ENCODE measurements around the gene FXYD2.
"Not testable (repeated sequence)": the region's sequence is repeated elsewhere in the genome, so short reads cannot be mapped to it uniquely, and the experiment has no call there.

FXYD2 gene

DNA sequence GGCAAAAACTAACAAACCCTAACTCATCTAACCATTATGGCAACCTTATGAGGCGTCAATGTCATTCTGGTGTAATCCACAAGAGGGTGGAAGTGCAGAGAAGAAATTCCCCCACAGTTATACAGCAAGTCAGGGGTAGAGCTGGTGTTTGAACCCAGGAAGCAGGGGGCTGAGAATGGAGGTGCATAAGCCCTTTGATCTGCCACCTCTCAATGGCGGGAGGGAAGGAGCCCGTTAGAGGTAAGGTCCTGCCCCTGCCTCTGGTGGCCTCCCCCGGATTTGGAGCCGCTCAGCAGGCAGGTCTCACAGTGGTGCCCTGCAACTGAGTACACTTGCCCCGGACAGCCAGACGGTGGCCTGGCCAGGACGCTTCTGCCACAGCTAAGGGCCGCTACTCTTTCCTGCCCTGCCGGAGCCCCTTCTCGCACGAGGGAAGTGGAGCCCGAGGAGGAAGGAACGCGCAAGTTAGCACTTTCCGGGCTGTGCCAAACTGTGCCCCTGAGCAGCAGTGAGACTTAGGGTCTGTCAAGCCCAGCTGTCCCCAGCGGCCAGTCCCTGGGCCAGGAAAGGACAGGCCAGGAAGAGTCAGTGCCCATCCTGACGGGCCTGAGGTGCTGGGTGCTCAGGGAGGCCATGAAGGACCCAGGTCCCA, 1.1 kb downstream of the FXYD2 start:
- DNase-seq (ENCODE audit: extremely low spot score, insufficient read length, low read depth) (no peak), FAIRE-seq (no peak)

DNA sequence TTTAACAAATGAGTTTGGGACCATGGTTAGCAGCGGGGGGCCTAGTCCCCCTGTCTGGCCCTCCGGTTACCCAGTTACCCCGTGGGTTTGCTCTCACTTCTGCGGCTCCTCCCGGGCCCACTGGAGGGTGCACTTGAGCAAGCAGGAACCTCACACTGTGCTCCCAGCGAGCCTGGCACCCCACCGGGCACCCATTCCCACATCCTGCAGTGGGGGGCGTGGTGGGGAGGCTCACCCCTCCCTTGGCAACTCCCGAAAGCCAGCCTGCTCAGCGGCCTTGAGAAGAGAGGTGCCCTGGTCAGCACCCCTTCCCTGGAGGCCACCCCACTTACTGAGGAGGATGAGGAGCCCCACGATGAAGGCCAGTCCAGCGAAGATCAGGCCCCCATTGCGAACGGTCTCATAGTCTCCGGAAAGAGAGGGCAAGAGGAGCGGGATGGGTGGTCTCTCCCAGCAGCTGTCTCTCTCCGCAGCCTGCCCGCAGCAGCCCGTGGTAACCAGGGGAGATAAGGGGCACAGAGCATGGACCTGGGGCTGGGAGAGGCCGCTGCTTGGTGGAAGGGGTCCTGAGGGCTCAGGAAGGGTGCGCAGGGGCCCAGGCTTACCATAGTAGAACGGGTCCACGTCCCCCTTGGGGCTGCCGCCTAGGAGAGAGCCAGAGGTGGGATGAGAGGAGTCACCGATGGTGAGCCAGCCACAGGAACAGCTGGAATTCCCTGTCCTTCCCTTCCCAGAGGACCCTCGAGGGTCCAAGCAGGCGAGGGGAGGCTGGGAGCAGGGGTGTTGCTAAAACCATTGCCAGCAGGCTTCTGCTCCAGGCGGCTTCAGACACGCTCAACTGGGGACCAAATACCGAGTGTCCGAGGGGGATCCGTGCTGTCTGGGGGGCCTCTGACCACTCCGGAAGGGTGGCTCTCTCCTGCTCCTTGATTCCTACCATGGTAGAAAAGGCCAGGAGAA, 2.2 kb downstream of the FXYD2 start:
- DNase-seq (ENCODE audit: extremely low spot score, insufficient read length, low read depth): no peak
- FAIRE-seq: no peak

DNA sequence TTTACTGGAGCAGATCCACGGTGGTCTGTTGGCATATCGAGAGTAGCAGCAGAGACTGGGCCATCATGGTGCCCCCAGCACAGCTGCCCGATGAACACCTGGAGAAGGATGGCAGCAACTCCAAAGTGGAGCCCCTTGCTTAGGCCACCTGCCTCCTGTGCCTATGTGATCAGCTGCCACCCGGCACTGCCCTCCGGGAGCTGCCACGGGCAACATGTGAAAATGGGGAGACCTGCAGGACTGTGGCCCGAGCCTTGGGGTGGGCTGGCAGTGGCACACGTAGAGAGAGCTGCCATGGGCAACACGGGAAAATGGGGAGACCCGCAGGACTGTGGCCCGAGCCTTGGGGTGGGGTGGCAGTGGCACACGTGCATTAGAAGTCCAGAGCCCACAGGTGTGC, 3.1 kb downstream of the FXYD2 start:
- FAIRE-seq (no peak), DNase-seq (ENCODE audit: extremely low spot score, insufficient read length, low read depth) (no peak)

DNA sequence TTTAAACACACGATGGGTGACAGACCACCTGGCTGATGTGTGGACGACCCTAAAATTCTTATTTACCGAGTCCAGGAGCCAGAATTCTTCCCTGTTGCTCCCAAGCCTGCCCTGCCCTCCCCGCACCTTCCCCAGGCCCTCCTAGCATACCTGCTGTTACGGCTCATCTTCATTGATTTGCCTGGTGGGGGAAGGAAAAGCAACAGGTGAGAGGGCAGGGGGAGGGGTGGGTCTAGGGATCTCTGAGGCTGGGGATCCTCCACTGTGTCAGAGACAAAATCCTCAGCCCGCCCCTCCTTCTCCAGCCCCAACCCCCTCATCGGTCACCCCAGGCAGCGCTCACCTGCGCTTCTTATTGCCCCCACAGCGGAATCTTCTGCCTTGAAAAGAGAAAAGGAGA, 4.0 kb downstream of the FXYD2 start:
- FAIRE-seq: no peak
- DNase-seq (ENCODE audit: extremely low spot score, insufficient read length, low read depth): no peak

DNA sequence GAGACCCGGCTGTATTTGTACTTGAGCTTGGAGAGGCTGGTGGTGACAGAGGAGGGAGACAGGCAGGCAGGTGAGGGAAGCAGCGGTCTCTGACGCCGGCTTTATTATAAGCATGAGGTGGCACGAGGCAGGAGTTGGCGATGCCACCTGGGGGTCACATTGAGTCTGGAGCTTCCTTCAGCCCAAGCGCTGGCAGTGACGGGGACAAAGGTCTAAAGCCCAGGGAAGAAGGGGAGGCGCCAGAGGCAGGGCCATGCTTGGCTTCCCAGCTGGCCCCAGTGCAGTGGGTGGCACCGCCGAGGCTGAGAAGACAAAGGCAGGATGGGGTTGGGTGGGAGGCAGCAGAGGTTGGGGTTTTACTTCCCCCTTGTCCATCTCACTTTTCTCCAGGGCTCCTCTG, 4.5 kb downstream of the FXYD2 start:
- FAIRE-seq: no peak
- no peak for DNase-seq (ENCODE audit: extremely low spot score, insufficient read length, low read depth)

DNA sequence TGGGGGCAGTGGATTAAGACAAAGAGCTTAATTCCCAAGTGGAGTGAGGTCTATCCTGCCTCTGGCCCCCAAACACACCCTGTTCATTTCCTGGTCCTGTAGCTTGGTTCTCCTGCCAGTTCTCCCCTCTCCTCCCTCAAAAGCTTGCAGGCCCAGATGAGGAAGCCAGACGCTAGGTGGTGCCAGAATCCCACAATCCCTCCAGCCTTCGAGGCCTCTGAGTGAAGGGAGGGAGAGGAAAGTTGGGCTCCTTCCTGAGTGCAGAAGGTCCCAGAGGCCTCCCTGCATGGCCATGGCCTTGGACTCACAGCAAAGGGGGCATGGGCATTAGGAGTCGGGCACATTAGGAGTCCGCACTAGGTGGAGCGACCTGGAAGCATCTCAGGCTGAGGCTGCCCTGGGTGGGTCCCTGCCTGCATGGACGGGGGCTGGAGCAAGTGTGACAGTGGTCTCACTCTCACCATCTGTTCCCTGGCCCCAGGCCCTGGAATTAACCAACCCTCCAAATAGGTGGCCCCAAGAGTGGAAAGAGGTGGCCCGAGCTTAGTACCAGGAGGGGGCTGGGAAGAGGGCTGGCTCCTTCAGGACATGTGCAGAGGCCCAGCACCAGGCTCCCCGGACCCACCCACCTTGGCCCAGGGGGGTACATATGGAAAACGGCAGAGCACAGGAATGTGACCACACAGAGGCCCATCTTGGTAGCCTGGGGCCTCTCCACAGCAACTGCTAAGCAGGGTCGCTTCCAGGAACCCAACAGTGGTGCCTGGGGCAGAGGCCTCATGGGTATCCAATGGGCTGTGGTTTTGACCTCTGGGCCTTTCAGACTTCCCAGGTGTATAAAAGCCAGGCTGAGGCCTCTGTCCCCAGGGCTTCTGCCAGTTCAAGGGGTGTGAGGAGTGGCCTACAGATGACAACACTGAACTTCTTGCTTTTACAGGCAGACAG, 5.2 kb downstream of the FXYD2 start:
- peak; percentile 70 for FAIRE-seq
- no peak for DNase-seq (ENCODE audit: extremely low spot score, insufficient read length, low read depth)

DNA sequence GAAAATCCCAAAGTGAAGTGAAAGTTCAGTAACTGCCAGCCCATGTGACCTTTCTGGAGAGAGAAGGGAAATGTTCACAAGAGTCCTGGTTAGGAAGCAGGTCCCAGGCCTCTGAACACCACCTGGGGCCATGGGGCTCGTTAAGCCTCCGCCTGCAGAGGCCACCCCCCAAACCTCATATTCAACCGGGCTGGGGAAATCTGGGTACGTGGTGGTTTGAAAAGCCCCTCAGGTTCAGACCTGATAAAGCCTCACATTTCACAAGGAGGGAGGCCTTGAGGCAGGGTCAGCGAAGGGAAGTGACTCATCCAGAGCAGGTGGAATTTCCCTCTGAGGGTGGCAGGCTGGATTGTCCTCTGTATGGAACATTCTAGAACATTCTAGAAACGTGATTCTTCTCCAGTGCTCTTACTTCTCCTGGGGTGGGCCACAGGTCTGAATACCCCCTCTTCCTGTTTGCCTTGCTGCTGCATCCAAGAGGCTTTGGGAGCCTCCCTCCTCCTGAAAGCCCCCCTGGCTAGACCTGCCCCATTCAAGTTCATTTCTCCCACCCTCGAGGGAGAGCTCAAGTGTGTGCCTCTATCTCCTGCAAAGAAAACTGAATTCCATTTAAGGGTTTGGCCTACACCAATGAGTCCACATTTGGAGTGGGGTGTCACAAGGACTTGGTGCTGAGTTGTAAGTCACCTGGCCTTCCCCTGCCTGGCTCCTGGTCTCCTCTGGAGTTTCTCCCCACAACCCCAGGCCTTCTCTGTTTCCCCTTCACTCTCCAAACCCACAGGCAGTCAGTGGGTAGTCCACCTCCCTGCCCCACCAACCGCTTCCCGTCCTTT, 6.3 kb downstream of the FXYD2 start:
- no peak for DNase-seq (ENCODE audit: extremely low spot score, insufficient read length, low read depth)
- no peak for FAIRE-seq

DNA sequence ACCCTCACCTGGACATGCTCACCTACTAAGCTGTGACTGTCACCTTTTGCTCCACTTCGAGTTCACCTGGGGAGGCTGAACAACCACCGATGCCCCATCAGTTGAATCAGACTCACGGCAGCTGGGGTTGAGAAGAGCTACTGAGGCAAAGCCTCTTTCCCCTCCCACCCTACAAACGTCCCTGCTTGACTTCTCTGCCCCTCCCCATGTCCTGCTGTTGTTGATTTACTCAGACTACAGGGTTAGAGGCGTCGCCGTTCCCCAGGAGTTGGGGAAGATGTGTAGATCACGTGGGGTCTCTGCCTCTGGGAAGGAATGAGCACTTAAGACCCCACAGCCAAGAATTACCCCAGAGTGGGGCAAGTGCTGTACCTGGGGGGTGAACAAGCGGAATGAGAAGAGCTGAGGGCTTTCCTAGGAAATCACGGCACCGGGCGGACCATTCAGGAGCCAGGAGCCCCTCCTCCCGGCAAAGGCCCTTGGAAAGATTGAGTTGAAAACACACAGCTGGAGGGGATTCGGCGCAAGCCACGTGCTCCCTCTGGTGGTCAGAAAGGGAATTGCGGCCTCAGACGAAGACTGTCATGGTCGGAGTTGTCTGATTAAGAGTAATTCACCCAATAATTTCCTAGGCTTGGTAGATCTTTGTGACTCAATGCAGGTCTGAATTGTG, 7.0 kb downstream of the FXYD2 start:
- DNase-seq (ENCODE audit: extremely low spot score, insufficient read length, low read depth) (peak; percentile 57), FAIRE-seq (peak; percentile 97)

DNA sequence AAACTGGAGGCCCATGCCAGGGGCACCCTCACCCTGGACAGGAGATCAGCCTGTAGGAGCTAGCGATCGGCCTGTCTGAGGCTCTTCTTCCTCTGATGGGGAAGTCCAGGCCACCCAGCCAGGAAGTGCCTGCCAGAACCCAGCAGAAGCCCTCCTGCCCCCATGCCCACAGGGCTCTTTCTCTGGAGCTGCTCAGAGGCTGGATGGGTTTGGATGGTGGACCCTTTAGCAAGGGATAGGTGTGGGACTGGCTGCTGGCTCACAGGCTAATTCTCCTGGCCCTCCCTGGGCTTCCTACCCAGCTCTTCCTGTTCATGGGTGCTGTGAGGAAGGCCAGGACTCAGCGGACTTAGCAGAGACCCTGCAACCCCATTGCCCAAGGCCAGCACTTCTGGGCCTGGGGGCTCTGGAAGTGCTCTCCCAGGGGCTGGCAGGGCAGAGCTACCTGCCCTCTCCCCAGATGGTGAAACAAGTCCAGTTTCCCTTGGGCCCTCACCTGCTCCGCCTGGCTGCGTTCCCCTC, 7.6 kb downstream of the FXYD2 start:
- DNase-seq (ENCODE audit: extremely low spot score, insufficient read length, low read depth) (no peak), FAIRE-seq (no peak)

DNA sequence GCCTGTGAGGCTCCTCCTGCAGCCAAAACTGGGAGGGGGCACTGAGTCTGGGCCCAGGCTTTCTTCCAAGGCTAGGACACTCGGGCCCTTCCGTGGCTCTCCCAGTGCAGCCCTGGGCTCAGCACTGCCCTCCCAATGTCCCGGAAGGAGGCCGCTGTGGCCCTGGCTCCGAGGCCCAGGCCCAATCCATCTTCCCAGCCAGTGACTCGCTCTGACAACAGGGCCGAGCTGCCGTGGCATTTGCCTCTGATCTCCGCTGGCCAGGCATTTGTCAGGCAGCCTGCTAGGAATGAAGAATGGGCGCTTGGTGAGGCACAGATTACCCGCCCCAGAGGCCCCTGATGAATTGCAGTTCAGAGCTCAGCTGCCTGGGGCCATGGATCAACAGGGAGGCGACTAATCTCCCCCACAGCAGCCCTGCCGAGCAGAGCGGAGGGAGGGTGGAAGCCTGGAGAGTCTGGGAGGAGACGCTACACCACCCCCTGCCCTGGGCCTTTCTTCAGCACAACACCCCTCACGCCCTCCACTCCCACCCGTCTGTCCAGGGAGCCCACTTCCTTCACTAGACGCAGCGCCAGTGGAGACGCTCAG, 8.3 kb downstream of the FXYD2 start:
- peak; percentile 15 for FAIRE-seq

DNA sequence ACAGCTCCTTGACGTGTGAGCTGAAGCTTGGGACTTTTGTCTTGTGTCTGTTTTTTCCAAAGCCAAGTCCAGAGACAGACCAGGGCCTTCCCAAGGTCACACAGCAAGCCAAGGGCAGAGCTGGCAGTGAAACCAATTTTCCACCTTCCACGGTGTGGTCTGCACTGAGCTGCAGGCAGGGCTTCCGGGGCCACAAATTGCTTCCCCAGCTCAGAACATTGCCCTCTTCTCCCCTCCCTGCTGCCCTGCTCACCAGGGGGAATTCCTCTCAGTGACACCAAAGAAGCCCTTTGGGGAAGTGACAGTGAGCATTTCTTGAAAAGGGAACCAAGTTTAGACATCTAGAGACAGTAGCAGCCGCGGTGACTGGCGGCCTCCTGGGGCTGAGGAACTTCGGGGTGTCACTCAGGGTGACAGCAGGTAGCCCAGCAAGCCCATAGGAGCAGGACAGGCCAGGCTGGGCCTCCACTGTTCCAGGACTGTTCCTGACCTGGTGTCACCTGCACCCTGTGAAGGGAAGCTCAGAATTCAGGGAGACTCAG, 9.2 kb downstream of the FXYD2 start:
- FAIRE-seq (no peak), DNase-seq (ENCODE audit: extremely low spot score, insufficient read length, low read depth) (peak; percentile 37)

More for the DNA sequence above, 8.3 kb downstream of the FXYD2 start:
- no peak for DNase-seq (ENCODE audit: extremely low spot score, insufficient read length, low read depth)

DNA sequence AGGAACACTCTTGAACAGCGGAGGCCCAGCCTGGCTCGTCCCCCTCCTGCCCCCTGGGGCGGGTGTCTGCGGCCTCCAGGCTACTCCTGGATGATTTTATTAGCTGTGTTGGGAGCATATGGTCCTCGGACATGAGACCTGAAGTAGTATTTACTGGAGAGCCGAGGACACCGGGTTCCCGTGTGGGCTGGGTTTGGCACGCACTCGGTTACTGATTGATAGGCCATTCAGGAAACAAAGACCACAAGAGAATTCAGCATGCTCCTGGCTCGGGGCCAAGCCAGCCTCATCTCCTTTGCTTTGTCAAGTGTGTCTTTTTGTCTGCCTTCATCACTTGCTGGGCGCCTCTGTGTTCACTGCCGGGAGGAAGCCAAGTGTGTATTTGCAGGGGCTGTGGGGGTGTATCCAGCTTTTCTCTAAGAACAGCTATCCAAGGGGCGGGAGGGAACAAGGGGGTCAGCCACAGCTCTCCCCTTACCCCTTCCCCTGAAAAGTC, 9.7 kb downstream of the FXYD2 start:
- peak; percentile 100 for FAIRE-seq

DNA sequence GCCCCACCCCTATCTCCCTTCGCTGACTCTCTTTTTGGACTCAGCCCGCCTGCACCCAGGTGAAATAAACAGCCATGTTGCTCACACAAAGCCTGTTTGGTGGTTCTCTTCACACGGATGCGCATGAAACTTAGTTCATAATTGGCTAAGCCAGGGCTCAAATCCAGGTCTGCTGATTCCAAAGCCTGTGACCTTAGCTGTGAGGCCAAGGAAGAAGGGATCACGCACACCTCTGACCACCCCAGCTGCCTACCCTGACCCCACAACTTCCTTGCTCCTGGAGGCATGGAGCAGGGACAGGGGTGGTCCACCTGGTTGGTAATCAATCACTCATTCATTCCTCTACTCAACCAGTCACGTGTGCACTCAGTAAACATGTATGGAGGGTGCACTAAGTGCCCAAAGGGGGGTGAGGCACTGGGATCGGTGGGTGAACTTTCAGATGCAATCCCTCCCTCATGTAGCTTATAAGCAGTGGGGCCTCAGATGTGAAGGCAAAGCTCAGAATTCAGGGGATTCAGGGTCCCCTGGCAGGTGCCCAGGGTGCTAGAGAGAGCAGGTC, 10.3 kb downstream of the FXYD2 start:
- DNase-seq (ENCODE audit: extremely low spot score, insufficient read length, low read depth): no peak
- FAIRE-seq: no peak

More for the DNA sequence above, 9.7 kb downstream of the FXYD2 start:
- DNase-seq (ENCODE audit: extremely low spot score, insufficient read length, low read depth): peak; percentile 58

DNA sequence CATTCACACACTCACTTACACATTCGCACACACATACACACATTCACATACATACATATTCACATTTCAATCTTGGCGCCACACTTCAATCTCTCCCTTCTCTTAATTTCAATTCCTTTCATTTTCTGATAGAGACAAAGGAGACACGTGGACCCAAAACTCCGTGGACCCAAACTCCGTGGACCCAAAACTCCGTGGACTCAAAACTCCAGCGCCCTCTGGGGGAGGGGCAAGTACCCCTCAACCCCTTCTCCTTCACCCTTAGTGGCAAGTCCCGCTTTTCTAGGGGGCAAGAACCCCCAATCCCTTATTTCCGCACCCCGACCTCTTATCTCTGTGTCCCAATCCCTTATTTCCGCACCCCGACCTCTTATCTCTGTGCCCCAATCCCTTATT, 14.5 kb downstream of the FXYD2 start:
- not testable (repeated sequence) for FAIRE-seq; DNase-seq (ENCODE audit: extremely low spot score, insufficient read length, low read depth)

DNA sequence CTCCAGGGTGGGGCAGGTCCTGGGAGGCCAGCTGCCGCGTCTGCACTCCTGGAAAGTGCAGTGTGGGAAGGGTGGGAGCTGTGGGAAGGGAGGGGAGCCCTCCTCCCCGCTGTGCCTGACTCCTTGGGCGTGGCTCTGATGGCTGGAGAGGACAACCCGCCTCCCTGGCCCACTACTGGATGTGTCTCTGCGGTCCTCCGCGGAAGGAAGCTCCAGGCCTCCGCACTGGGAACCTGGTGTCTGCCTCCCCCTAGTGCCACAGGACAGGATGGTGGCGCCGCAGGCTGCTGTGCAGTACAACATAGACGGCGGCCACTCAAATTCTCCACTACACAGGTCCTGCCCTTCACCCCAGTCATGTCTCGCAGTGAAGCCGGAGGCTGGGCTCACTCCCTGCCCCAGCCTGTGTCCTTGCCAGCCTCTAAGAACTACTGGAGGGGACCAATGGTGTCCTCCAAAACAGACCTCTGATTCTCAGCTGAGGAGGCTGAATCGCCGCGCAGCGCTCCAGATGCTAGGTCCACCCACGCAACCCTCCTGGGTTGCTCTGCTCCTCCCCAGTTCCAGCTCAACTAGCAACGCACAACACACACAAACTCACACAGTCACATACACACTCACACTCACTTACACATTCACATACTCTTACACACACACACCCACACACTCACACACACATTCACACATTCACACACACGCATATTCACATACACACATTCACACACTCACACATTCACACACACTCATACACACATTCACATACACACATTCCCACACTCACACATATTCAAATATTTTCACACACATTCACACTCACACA, 15.1 kb downstream of the FXYD2 start:
- FAIRE-seq (peak; percentile 42), DNase-seq (ENCODE audit: extremely low spot score, insufficient read length, low read depth) (no peak)

DNA sequence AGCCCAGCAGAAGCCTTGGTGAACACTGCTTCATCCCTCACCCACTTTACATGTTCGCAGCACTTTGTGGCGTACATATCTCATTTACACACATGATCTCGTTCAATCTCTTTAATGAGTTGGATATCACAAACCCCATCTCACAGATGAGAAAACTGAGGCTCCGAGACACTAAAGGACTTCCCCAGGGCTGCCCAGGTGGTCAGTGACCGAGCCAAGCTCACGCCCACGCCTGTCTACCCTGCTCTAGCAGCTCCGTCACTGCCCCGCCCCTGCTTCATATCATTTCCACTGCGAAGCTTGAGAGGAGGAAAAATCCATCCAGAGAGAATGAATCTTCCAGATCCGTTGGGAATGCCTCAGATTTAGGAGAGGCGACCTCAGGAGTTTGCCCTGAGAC, 15.8 kb downstream of the FXYD2 start:
- DNase-seq (ENCODE audit: extremely low spot score, insufficient read length, low read depth) (no peak), FAIRE-seq (no peak)

Measured in GM18507 (cell line).